Thoracic aorta (tissue), 2 donors: ENCODE data around the gene TSTD1. TPM values are rescaled to one million over a fixed set of nuclear protein-coding genes. Genes with fewer than 3 reads are reported as not detected.
A peak's percentile ranks its signal among the peaks of the same experiment; 100 is the strongest.
"Not testable (repeated sequence)": the region's sequence is repeated elsewhere in the genome, so short reads cannot be mapped to it uniquely, and the experiment has no call there.

Experiments used
- ATAC-seq: fragments of 150-250 bp; one replicate; pipeline ENCODE4 v1.8.0; 2017; ENCODE audit warnings: low read depth; ENCODE audit not compliant: insufficient number of reproducible peaks, low FRiP score
- DNase-seq: peaks from one replicate; pipeline ENCODE4 v3.0.0-alpha.2; 2020; ENCODE audit warnings: low spot score
- H3K27ac ChIP-seq, 2 donors: fragments of 200-600 bp; sonication (generic); 1 replicate in 1 of 2; 2 replicates in 1 of 2; pipeline ENCODE4 v1.5.1; 2016; ENCODE audit warnings: mild to moderate bottlenecking in 2 of 2, moderate library complexity in 2 of 2
- H3K27me3 ChIP-seq: fragments of 200-600 bp; sonication (generic); replicated peaks from 2 replicates; pipeline ENCODE4 v1.6.0; 2016; ENCODE audit warnings: mild to moderate bottlenecking; ENCODE audit not compliant: insufficient read depth
- H3K36me3 ChIP-seq: fragments of 200-600 bp; sonication (generic); one replicate; pipeline ENCODE4 v1.5.1; 2016
- H3K4me1 ChIP-seq, 2 donors: fragments of 200-600 bp; sonication (generic); 1 replicate in 1 of 2; 2 replicates in 1 of 2; pipeline versions ENCODE4 v1.5.1 to v1.6.0; 2016; ENCODE audit warnings: low read depth in 2 of 2, mild to moderate bottlenecking in 1 of 2; ENCODE audit not compliant: control insufficient read depth in 1 of 2
- H3K4me3 ChIP-seq: fragments of 200-600 bp; sonication (generic); 2 replicates; pipeline ENCODE4 v1.5.1; 2016; ENCODE audit warnings: mild to moderate bottlenecking
- H3K9me3 ChIP-seq: fragments of 200-600 bp; sonication (generic); 2 replicates; pipeline ENCODE4 v1.5.1; 2016
- CTCF ChIP-seq: fragments of 200-600 bp; sonication (generic); IDR thresholded peaks from one replicate; pipeline ENCODE4 v1.5.1; 2019; ENCODE audit warnings: antibody characterized with exemption
- total RNA-seq, 2 donors: library from RNA; depleted of rRNA; stranded (reverse); fragments of >200 nt; gene quantifications; one replicate each; pipeline versions ENCODE4 v1.1.0 to v1.2.3, GENCODE V29; 2016

The TSTD1 gene
- total RNA-seq, 2 donors from 2014 or later = 19.9 to 34.2 TPM

GRCh38 chr1:161020509-161021164 is 18.1 kb downstream of the TSTD1 start, which contains the start of gene F11R:
TSS of gene F11R (minus strand) at chr1:161021152. CDS start at chr1:161021073, 79 bp downstream.
- ATAC-seq (no peak), DNase-seq (no peak)
- Histone ChIP-seq H3K9me3 (no peaks in the 10 kb centered on the region), H3K4me1 (peaks cover 5 to 16% of the 10 kb centered on the region in 2 donors), H3K27me3 (no peaks in the 10 kb centered on the region), H3K27ac (peak within 1 kb of the TSS in 1 of 2 donors; percentile 23), H3K4me3 (peak within 1 kb of the TSS; percentile 81), H3K36me3 (no peaks in the 10 kb centered on the region)
- no peak for TF ChIP-seq CTCF

DNA sequence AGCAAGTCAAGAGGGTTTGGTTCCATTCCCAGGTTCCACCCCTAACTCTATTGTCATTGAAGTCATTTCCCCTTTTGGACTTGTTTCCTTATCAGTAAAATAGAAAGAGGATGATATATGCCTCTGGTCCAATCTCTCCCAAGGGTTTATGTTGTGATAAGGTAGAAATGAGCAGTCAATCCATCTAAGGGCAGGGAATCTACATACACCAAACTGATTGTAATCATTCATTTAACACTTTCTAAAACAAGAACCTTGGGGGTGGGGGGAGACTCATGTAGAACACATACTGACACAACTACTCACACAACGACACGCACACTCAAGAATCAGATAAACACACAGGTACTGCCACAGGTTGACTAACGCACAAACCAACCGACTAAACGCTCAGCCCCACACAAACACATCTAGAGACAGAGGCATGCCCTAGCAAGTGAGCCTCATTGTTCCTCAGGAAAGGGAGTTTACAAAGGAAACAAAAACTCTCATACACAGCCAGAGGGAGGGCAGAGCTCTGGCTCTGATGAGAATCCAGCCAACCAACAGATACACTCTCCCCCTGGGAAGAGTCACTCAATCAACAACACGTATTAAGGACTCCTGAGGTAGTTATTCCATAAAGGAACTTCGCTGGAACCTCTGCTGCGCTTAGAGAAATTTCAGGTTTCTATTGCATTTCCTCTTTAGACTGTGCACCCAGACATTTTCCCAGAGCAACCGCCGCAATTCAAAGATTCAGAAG is 18.8 kb downstream of the TSTD1 start:
- H3K9me3 ChIP-seq = no peaks in the 10 kb centered on the region
- peak overlapping the region in 1 of 2 donors; percentile 23 for H3K27ac ChIP-seq
- H3K27me3 ChIP-seq = no peaks in the 10 kb centered on the region
- no peak for DNase-seq
- H3K4me1 ChIP-seq = peaks cover 5 to 16% of the 10 kb centered on the region in 2 donors
- H3K4me3 ChIP-seq = peak overlapping the region; percentile 81
- no peak for TF ChIP-seq CTCF
- no peaks in the 10 kb centered on the region for H3K36me3 ChIP-seq
- no peak for ATAC-seq

GRCh38 chr1:161019111-161019660 is 19.6 kb downstream of the TSTD1 start:
- H3K9me3 ChIP-seq, H3K36me3 ChIP-seq, ATAC-seq, DNase-seq, H3K27ac ChIP-seq, H3K27me3 ChIP-seq: not testable (repeated sequence)
- Histone ChIP-seq H3K4me3 (peak overlapping the region; percentile 81), H3K4me1 (peaks cover 5 to 16% of the 10 kb centered on the region in 2 donors)

GRCh38 chr1:161018631-161018930 is 20.2 kb downstream of the TSTD1 start:
- Histone ChIP-seq H3K27ac (no peak overlapping the region), H3K36me3 (no peaks in the 10 kb centered on the region), H3K9me3 (no peaks in the 10 kb centered on the region), H3K4me3 (no peak overlapping the region), H3K4me1 (peaks cover 5 to 16% of the 10 kb centered on the region in 2 donors), H3K27me3 (no peaks in the 10 kb centered on the region)
- no peak for TF ChIP-seq CTCF
- DNase-seq (no peak), ATAC-seq (no peak)

GRCh38 chr1:161017756-161018630 is 20.8 kb downstream of the TSTD1 start:
- Histone ChIP-seq H3K4me3 (no peak overlapping the region), H3K27me3 (no peaks in the 10 kb centered on the region), H3K36me3 (no peaks in the 10 kb centered on the region), H3K4me1 (peaks cover 5 to 16% of the 10 kb centered on the region in 2 donors), H3K27ac (no peak overlapping the region), H3K9me3 (no peaks in the 10 kb centered on the region)
- no peak for TF ChIP-seq CTCF
- no peak for ATAC-seq
- DNase-seq = no peak

GRCh38 chr1:161017181-161017580 is 21.6 kb downstream of the TSTD1 start:
- not testable (repeated sequence) for DNase-seq, ATAC-seq, H3K4me3 ChIP-seq, H3K9me3 ChIP-seq, H3K27ac ChIP-seq, H3K36me3 ChIP-seq, H3K27me3 ChIP-seq
- peaks cover 5 to 16% of the 10 kb centered on the region in 2 donors for H3K4me1 ChIP-seq

DNA sequence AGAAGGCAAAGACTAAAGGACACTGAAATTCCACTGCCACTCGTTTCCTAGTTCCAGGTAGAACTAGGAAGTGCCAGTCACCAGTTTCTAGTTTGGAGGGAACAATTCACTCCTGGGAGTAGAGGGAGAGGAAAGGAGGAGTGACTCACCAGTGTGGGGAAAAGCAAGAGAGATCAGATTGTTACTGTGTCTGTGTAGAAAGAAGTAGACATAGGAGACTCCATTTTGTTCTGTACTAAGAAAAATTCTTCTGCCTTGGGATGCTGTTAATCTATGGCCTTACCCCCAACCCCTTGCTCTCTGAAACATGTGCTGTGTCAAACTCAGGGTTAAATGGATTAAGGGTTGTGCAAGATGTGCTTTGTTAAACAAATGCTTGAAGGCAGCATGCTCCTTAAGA is 22.1 kb downstream of the TSTD1 start:
- not testable (repeated sequence) for H3K4me3 ChIP-seq, H3K36me3 ChIP-seq, H3K27me3 ChIP-seq, H3K9me3 ChIP-seq, ATAC-seq, DNase-seq, H3K27ac ChIP-seq
- H3K4me1 ChIP-seq = peaks cover 2 to 14% of the 10 kb centered on the region in 2 donors
